Gastroesophageal sphincter (tissue), 3 donors: ENCODE data around the gene NCOA6.

Experiments
- EP300 ChIP-seq: sonication (generic); formaldehyde crosslinking; IDR thresholded peaks from one replicate; pipeline ENCODE4 v1.6.1; 2017; ENCODE audit warnings: antibody characterized with exemption, mild to moderate bottlenecking
- POLR2A ChIP-seq, 2 donors: fragments of 450-650 bp; IDR thresholded peaks; one replicate each; pipeline ENCODE4 v1.6.1; 2017; ENCODE audit warnings: antibody characterized with exemption in 2 of 2, mild to moderate bottlenecking in 2 of 2, moderate library complexity in 1 of 2
- POLR2AphosphoS5 ChIP-seq: sonication (generic); formaldehyde crosslinking; IDR thresholded peaks from one replicate; pipeline ENCODE4 v1.6.1; 2017; ENCODE audit warnings: antibody characterized with exemption
- TF ChIP-seq, protein P1 (sequence below), 4 experiments: fragments of 200-600 bp in 2 of 4; fragments of 450-650 bp in 2 of 4; sonication (generic) in 1 of 4; IDR thresholded peaks; one replicate each; pipeline ENCODE4 v1.5.1; 2017 to 2019; ENCODE audit warnings: antibody characterized with exemption in 4 of 4, mild to moderate bottlenecking in 2 of 4, moderate library complexity in 2 of 4

DNA sequence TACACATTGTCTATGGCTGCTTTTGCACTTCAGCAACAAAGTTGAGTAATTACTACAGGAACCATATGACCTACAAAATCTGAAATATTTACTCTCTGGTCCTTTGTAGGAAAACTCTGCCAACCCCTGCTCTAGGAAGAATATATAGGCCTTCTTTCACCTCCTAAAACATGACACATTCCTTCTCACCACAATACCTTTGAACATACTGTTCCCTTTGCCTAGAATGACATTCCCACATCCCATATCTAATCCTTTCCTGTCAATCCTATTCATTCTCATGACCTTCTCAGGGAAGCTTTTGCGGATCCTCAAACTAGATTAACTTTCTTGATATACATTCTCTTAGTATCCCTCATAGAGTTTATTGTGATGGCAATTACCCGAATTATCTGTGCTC lies 18.0 kb upstream of the NCOA6 start:
- TF ChIP-seq, protein P1, sequence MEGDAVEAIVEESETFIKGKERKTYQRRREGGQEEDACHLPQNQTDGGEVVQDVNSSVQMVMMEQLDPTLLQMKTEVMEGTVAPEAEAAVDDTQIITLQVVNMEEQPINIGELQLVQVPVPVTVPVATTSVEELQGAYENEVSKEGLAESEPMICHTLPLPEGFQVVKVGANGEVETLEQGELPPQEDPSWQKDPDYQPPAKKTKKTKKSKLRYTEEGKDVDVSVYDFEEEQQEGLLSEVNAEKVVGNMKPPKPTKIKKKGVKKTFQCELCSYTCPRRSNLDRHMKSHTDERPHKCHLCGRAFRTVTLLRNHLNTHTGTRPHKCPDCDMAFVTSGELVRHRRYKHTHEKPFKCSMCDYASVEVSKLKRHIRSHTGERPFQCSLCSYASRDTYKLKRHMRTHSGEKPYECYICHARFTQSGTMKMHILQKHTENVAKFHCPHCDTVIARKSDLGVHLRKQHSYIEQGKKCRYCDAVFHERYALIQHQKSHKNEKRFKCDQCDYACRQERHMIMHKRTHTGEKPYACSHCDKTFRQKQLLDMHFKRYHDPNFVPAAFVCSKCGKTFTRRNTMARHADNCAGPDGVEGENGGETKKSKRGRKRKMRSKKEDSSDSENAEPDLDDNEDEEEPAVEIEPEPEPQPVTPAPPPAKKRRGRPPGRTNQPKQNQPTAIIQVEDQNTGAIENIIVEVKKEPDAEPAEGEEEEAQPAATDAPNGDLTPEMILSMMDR (IDR thresholded peaks at IDR 0.05), result no peak
- TF ChIP-seq POLR2AphosphoS5, result no peak
- no peak for TF ChIP-seq POLR2A (IDR thresholded peaks at IDR 0.05)
- TF ChIP-seq EP300, result no peak
